ENCODE data around the gene FGD6.
"Not testable (repeated sequence)": the region's sequence is repeated elsewhere in the genome, so short reads cannot be mapped to it uniquely, and the experiment has no call there.

Gene FGD6

DNA sequence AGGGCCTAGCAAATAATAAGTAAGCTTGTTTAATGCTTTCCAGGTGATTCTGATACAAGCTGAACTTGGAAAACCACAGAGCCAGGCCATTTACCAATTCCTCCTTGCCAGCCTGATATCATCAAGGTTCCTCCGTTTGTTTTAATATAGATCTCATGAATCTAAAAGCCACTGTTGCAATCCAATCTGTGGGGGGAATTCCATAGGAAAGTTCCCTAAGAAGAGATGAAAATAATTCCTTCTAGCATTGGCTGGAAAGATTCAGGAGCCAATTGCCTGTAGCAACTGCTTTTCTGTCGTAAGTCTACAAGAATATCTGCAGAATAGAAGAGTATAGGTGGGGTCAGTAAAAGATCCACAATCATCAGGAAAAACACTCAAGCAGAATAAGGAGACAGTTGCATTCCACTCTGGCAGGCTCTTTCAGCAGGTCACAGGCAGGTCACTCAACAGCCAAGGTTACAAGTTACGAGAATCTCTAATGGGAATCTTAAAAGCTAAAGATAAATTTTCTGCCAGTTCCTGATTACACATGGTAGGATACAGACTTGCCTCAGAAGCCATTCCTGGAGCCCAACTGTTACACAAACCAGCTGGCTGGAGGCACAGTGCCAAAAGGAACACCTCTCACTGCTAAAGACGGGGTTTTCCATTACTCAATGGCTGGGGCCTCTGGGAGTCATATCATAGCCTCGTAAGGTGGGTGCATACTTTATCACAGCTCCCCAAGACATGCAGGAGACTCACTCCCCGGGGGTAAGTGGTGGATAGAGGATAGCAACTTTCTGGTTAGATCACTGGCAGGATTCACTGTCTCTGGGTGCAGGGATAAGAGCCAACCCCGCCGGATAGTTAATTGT, 43.6 kb downstream of the FGD6 start:
- DNase-seq = no peak

DNA sequence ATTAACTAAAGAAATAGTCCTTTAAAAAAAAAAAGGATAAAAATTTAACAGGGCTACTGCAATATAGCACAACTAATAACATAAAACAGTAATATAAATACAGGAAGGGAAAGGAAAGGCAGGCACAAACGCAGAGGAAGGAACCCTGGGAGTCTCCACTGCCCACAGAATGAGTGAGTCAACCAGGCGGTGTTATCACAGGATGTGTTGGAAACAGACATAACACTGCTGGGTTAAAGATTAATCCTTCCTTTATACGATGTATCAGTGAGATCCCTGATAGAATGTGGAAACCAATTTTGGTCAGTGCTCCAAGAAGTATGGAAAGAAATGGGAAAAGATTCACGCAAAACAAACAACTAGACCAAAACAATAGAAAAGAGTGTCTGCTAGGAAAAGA, 47.9 kb downstream of the FGD6 start:
- no peak for DNase-seq

DNA sequence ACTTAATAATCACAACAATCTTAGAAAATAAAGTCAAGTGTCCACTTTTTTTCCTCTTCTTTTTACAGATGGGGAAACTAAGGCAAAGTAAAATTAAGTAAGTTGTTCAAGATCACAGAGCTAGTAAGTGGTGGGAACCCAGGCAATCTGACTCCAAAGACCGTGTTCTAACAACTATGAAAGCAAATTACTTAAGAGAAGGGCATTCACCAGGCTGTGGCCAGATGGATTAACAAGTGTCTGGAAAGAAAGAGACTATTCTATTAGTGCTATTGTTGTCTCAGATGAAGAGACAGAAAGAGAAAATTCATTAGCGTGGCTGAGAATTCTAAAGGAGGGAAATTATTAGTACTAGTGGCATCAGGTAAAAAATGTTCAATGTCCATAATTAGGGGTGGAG, 48.5 kb downstream of the FGD6 start:
- no peak for DNase-seq

DNA sequence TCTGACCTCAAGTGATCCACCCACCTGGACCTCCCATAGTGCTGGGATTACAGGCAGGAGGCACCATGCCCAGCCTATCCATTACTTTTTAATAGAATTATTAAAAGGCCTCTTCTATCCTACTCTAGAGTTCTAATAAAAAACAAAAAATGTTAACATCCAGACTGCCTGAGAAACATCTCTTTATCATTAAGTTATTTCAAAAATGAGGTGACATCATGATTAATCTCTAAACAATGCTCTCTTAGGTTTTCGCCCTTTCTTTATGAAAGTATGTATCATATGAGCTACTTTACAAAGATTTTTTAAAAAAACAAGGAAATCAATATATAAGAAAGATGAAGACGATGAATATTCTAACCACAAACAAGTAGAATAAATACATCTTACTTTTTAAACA, 52.6 kb downstream of the FGD6 start:
- no peak for DNase-seq

DNA sequence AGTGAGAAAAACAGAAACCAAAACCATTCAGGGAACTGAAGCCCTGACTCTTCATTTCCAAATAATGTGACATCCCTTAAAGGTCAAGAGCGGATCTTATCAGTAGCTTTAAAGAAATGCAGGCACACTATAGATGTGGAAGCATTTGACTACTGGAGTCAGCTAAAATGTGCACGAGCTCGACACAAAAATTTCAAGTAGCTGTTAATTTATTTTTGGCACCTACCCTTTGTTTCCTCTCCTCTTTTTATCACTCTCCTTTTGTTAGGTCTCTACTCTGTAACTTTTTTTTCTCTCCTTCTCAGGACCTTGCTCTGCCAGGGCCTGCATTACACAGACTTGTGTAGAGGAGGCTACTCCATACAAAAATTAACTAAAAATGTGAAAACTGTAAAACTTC, 58.3 kb downstream of the FGD6 start:
- no peak for DNase-seq

DNA sequence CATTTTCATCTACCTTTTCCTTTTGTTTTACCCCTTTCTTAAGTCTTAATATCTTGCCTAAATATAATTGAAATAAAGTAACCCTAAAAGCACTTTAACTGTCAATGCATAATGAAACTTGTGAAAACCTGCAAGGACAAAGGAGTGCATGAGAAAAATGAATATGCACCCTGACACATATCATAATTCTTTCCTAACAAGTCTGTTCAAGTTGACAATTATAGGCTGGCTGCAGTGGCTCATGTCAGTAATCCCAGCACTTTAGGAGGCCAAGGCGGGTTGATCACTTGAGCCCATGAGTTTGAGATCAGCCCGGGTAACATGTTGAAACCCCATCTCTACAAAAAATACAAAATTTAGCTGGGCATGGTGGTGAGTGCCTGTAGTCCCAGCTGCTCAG, 65.4 kb downstream of the FGD6 start:
- DNase-seq = no peak

DNA sequence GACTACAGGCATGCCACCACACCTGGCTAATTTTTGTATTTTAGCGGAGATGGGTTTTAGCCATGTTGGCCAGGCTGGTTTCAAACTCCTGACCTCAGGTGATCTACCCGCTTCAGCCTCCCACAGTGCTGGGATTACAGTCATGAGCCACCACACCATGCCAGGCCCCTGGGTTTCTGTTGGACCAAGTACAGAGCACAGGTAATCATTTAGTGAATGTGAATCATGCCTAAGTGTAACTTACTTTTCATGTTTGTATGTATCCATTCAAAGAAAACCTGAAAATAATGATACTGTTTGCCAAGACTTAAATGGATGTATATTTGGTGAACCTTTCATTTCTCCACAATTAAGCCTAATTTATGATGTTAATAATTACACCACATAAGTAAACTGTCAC, 65.9 kb downstream of the FGD6 start:
- no peak for DNase-seq

DNA sequence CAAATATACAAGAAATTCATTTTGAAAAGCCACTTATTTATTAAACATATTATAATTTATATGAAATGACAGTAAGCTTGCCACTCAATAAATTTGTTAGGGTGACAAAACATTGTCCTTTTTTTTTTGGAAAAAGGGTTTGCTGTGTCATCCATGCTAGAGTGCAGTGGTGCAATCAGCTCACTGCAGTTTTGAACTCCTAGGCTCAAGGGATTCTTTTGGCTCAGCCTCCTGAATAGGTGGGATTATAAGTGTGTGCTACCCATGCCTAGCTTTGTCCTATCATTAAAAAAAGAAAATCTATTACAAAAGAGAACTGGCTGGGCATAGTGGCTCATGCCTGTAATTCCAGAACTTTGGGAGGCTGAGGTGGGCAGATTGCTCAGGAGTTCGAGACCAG, 66.8 kb downstream of the FGD6 start:
- no peak for DNase-seq

DNA sequence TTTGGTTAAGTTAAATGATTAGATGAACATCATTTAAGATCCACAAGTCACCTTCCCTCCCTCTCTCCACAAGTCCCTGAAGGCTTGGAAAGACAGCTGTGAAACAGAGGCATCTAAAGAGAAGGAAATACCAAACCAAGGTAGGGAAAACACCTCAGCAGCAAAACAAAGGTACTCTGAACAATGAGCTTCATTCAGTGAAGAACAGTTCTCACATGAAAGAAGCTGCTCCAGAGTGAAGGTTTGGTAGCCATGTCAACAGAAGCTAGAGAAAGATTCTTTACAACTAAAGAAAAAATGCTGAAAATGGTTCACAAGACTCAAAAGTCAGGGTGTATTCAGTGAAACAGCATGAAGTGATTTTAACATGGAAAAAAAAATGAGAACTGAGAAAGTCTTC, 69.4 kb downstream of the FGD6 start:
- no peak for DNase-seq

DNA sequence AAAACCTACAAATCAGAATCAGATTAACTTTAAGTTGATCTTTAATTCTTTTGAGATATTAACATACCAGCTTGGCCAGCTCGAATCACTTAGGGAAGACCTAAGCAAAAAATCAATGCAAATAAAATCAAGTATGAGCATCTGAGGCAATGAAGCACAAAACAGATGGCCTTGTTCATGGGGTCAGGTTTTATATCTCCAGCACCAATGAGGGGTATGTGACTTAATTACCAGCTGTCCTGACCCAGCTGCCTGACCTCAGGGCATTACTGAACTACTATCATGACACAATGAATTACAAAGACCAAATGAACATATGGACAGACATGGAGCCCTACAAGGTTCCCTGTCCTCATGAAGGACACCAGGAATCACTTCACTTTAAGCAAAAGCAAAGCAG, 70.5 kb downstream of the FGD6 start:
- DNase-seq = peak; percentile 96

DNA sequence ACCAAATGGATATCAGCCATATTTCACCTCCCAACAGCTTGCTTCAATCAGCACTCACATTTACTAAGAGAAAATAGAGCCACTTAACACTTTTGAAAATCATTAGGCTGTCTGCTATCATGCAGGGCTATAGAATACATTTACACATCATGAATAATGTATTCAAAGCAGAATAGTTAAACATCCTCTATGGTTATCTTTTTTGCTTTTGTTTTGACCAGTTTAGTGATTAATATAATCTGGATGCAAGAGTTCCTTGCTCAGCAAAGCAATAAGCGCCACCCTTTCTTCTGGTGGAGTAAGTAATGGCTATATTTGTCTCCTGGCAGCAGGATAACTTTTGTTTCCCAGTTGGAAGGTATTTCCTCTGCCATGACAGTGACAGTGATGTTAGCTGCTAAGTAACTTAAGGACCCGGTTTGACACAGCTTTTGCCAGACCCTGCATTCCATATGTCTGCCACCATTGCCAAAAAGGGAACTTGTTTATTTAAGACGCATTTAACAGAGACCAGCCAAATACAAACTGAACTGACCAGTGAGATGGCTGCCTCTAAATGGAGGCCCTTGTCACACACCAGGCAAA, 73.6 kb downstream of the FGD6 start:
- no peak for DNase-seq

DNA sequence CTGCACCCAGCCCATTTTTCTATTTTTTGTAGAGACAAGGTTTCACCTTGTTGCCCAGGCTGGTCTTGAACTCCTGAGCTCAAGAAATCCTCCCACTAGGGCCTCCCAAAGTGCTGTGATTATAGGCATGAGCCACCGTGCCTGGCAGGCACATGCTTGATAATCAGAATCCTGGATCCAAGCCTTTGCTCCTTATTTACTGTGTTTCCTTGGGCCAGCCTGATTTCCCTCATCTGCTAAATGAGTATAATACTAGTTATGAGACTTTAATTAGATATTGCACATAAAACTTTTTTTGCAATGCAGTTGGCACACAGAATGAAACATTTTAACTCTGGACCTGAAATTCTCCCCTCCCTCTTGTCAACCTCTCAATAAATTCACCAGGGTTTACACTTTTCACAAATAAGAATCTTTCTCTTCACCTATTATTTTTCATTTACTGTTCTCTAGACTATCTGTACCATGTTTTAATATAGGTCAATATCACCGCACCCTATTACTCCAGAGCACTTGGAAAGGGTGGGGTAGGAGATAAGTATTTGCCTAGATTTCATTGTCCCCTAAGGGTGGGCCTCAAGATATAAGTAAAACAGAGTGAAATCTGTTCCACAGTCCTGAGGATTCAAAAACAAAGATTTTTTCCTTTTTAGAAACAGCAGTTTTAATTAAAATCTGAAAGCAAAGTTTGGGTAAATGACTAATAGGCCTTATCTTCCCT, 74.7 kb downstream of the FGD6 start:
- no peak for DNase-seq

DNA sequence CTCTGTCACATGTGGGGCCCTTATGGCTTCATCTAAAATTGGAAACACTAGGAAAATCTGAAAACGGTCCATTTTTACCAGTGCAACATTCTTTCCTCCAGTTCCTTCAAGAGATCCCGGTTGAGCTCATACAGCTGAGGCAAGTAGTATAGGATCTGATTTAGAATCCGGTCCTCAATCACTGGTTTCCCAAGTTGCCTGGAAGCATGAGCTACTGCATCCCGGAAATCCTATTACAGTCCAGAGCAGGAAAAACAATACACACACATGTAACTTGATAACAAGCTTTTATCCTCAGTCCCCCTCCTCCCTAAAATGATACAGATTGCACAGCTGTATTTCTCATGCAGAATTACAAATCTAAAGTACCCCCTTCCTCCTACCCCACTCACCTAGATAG, 76.0 kb downstream of the FGD6 start:
- no peak for DNase-seq

DNA sequence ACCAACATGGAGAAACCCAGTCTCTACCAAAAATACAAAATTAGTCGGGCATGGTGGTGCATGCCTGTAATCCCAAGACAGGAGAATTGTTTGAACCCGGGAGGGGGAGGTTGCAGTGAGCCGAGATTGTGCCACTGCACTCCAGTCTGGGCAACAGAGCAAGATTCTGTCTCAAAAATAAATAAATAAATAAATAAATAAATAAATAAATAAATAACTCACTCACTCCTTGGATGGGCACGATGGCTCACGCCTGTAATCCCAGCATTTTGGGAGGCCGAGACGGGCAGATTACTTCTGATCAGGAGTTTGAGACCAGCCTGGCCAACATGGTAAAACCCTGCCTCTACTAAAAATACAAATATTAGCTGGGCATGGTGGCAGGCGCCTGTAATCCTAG, 79.2 kb downstream of the FGD6 start:
- not testable (repeated sequence) for DNase-seq

DNA sequence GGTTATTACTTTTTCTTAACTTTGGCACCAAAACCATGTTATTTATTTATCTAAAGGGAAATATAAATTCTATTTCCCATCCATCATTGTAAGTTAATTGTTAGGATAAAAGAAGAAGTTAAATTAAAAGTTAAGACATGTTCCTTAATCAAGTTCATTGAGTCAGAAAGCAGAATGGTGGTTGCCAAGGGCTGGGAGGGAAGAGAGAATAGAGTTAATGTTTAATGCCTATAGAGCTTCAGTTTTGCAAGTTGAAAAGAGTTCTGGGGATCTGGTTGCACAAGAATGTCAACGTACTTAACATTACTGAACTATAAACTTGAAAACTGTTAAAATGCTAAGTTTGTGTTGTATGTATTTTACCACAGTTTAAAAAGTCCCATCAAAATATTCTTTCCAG, 80.7 kb downstream of the FGD6 start:
- no peak for DNase-seq

DNA sequence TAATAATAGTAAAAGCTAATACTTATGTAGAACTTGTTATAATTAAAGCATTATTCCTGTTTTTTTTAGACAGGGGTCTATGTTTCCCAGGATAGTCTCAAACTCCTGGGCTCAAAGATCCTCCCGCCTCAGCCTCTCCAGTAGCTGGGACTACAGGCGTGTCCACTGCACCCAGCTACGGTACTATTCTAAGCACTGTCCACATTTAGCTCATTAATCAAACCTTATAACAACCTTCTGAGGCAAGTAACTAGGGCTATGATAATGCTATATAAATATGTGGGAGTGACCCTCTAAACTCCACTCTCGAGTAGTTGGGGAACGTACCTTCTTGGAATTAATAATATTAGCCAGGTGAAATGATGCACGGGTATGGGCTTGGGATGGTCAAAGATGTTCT, 83.2 kb downstream of the FGD6 start:
- DNase-seq = no peak

DNA sequence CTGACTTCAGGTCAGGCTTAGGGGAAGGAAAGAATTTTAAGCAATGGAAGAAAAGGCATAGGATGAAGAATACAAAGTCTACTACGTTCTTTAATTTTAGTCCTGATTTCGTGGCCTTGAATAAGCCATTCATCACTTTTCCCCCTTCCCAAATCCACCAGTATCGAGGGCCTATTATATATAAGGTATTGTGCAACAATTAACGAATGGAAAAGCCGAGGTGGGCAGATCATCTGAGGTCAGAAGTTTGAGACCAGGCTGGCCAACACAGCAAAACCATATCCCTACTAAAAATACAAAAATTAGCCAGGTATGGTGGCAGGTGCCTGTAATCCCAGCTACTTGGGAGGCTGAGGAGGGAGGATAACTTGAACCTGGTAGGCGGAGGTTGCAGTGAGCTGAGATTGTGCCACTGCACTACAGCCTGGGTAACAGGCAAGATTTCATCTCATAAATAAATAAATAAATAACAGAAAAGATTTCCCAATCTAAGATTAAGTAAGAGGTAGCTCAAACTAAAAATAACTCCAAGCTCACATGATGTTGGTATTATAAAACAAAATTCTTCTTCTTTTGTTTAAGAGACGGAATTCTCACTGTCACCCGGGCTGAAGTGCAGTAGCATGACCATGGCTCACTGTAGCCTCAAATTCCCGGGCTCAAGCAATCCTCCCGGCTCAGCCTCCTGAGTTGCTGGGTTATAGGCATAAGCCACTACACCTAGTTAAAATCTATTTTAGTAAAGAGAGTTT, 85.5 kb downstream of the FGD6 start:
- DNase-seq = no peak

DNA sequence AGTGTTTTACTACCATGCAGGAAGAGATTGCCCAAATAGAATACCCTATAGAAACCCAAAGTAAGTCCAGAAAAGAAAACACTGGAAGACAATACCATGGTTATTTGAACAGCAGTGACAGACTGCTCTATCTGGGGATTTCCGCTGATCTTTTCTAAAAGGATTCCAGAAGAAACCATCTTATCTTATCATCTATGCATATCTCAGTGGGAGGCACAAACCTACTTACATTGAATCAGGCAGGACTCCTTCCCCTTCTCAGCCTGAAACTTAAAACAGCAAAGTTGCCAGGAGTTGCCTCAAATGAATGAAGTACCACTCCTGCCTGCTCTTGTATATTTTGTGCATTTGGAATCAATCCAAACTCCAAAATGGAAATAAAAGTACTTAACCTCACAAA, 87.2 kb downstream of the FGD6 start:
- no peak for DNase-seq

DNA sequence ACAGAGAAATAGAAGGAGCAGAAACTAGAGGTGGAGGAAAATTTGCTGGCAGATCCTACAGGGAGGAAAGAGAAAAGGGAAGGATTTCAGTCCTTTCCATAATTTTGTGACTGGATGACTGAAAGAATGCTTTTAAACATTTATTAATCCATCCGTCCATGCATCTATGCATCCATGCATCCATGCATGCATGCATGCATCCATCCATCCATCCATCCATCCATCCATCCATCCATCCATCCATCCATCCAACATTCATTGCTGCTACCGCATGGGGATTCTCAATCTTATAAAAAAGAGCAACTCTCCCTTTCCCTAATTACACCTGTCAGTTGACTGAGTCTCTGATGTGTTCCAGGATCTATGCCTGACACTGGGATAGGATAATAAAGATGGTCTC, 88.2 kb downstream of the FGD6 start:
- no peak for DNase-seq

DNA sequence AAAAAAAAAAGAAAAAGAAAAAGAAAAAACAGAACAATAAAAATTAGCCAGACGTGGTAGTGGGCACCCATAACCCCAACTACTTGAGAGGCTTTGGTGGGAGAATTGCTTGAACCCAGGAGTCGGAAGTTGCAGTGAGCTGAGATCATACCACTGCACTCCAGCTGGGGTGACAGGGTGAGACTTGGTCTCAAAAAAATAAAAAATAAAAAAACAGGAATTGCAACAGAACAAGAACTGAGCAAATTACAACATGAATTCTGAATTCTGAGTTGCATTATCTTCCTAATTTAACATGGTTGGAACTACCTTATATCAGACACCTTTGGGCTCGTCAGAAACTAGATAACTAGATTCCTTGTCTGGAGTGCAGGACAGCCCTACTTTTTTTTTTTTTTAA, 90.5 kb downstream of the FGD6 start:
- DNase-seq = no peak

DNA sequence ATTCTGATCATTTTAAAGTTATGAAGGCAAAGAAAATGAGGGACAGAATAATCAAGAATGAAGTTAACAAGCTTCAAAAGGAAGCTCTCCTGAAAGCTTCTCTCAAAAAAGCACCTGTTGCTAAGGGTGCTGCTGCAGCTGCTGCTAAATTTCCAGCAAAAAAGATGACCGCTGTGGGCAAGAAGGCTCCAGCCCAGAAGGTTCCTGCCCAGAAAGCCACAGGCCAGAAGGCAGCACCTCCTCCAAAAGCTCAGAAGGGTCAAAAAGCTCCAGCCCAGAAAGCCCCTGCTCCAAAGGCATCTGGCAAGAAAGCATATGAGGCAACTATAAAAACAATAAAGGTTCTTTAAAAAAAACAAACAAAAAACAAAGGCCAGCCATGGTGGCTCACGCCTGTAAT, 91.2 kb downstream of the FGD6 start:
- no peak for DNase-seq

DNA sequence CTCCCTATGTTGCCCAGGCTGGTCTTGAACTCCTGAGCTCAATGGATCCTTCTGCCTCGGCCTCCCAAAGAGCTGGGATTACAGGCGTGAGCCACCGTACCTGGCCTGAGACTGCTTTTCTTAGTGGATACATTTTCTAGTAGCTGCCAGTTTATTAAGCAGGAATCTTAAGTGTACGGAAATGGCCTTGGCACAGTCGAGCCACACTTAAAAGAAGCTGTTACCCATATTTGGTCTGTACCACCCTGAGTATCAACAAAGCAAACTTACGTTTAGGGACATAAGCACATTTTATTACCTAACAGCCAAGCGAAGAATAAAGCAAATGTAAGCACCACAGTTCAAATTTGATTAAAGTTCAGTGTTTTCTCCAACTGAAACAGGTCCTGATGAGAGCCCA, 93.2 kb downstream of the FGD6 start:
- DNase-seq = no peak

DNA sequence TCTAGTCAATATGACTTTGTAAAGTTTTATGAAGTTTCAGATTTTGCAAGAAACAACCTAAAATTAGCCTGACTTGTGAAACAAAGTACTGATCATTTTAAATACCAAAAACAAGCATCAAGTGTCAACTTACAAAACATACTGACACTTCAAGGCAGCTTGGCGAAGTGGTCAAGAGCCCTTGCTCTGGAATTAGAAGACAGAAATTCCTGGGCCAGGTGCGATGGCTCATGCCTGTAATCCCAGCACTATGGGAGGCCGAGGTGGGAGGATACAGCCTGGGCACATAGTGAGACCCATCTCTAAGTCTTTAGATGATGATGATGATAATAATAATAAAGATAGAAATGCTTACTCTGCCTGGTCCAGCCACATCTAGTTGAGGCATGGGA, 98.5 kb downstream of the FGD6 start:
- no peak for DNase-seq

Measured in NCI-H524 treated with DMSO at 0.1 percent for 48 hours (cell line).